T1000 (cell line): Measurements from ENCODE around the gene VAV3.

Experiments
- DNase-seq: peaks from one replicate; lab custom pipeline; 2025; ENCODE audit warnings: mixed read lengths; lab: John Stamatoyannopoulos, UW

Gene VAV3

DNA sequence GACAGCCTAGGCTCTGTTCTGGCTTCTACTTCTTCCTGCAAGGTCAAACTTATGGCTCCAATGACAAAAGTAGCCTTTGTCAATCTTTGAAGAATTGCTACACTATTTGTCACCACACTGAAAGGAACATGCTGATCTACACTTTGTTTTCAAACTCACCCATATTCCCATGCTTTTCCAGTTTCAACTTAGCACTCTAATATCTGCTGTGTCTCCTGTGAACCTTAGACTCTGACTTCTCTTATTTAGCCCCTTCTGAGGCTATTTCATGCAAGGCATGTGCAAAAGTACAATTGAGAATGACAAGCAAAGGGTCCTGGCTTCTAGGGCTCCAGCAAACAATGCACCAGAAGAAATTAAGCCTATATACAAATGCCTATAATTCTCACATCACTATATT, 374.9 kb downstream of the VAV3 start:
- DNase-seq = no peak

DNA sequence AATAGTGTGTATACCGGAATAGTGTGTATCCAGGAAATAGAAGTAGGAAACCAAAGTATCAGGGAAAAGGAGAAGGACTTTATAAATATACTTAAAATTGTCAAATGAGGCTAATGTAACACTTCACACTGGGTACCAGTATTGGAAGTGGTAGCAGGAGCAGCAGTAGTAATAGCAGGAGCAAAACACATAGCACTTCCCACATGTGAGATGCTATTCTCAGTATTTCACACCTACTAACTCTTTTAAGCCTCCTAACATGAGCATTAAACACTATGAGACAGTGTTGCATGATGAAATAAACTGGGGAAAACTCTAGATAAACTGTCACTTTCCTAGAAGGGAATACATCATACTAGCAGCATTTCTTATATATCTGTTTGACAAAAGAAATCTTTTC, 376.7 kb downstream of the VAV3 start:
- no peak for DNase-seq

DNA sequence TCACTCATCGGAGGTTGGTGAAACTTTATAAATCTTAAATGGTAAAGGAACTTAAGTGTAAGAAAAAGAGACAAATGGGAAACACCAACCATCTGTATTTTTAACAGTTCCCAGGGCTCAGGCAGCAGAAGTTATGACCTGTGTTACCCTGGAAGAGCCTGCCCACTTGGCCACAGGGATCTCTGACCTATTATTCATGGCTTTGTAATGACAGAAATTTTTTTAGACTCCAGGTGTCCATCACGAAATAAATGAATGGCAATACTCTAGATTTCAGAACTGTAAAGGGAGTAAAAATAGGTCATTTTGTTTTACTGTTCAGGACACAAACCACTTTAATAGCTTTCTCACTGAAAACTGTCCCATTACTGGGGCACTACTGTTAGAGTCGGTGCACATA, 389.8 kb downstream of the VAV3 start:
- no peak for DNase-seq

DNA sequence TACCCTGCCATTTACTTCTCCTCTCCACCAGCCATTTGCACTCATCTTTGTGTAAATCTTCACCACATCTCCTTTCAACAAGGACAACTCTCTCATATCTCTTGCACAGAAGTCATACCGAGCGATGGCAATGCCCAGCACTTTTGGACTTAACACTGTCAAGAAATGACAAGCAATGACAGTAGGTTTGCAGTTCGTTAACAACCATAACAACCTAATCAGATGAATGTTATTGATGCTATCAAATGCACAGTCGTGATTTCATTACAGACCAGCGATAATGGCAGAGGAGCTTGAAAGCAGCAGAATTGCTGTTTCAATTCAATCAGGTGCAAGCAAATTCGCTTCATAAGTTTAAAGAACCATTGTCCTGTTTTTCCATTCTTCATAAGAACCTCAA, 390.9 kb downstream of the VAV3 start:
- no peak for DNase-seq

DNA sequence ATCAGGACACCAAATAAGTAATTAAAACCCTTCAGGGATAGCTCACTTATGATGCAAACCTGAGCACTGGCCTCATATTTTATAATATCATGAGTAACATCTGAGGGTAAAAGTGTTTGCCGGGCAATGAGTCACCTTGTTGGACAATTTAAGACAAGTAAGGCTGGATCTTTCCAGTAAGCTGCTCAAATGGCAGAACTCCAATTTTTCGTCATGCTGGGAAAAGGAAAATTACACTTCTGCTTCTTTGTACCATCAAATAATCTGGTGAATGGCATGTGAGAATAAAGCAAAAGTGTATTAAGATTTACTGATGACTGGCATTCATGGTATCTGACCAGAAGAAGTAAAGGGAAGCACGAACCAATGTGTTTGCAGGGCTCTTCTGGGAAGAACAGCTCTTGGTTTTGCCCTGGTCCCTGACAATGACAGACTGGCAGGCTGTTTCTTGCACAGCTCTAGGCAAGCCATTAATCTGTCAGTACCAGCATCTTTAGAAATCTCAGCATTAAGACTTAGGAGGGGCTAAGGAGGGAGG, 392.2 kb downstream of the VAV3 start:
- DNase-seq = peak; percentile 24

DNA sequence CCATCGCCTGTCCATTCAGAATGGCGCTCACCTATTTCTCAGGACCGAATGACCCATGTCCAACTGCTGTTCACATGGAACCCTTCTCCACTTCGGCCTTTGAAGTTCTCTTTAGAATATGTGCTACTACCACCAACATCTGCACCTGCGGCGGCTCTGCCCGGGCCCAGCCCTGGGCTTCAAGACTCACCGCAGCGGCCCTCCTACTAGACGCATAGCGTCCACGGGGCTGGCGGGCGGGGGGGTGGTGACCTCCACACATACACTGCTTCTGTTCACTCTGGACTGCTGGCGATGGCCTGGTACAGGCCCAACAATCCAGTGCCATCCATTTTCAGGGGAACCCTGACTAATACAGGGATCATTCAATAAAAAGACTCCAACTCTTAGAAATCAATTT, 394.2 kb downstream of the VAV3 start:
- no peak for DNase-seq

DNA sequence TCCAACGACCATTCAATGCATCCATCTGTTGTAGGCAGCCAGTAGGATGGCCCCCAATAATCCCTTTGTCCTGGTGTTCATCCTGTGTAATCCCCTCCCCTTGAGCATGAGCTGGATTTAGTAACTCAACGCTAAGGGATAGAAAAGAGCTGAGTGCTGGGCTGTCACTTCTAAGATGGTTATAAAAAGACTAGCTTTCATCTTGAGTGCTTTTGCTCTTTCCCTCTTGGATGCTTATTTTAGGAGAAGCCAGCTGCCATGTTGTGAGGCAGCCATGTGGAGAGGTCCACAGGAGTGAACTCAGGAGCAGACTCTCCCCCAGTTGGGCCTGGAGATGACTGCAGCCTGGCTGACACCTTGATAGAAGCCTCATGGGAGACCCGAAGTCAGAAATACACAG, 401.5 kb downstream of the VAV3 start:
- no peak for DNase-seq

DNA sequence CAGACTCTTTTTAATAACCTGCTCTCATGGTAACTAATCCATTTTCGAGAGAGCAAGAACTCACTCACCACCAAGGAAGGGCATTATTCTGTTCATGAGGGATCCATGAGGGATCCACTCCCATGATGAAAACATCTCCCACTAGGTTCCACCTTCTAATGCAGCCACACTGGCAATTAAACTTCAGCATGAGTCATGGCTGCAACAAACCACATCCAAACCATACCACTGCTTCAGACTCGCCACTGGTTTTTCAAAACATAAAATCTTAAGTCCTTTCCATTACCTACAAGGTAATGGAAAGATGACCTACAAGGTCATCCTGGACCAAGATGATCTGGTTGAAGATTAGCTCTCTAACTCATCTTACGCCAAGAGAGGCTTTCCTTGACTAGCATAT, 405.1 kb downstream of the VAV3 start:
- no peak for DNase-seq

DNA sequence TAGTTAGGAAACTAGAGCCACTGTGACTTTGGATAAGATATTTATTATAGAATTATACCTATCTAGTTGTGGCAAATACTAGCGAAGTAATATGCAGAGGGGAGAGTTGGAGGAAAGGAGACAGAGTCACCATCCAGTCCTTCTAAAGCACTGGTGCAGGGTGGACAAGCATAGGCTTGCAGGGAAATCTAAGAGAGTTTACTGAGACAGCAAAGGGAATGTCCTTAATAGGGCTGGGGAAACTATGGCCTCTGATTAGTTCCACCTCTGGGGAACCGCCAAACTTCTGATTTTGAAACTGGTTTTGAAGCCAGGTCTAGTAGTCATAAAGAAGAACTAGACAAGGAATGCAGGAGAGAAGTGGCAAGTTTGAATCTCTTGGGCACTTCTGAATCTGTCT, 407.9 kb downstream of the VAV3 start:
- DNase-seq = no peak

DNA sequence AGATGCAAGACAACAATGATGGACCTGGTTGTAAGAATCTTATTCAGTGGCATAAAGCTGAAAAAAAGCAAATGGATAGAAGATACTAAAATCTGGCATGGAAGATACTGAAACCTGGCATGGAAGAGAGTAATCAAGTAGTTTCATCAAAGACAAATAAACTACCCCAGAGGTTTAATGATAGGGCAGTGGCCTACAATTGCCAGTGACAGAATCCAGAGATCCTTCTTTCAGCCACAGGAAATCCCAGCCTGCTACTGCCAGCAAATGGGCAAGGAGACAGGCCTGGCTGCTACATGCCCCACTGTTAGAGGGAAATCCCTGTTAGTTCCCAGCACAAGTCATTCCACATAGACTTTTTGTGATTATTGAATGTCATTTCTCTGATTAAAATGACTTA, 409.4 kb downstream of the VAV3 start:
- no peak for DNase-seq

DNA sequence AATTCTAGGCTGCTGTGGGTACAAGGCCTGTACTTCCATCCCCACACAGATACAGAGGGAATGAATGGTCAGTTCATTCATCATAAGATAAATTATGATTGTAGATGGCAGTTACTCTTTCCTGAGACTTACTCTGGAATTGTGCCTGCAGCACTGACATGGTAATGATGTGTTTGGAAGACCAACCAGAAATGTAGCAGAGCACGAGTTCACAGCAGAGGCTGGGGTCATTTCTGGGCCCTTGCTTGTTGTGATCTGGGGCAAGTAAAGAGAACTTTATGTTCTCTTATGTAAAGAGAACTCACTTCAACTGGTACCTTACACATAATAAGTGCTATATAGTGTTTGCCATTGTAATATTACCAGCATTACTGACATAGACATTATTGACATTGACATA, 412.2 kb downstream of the VAV3 start:
- no peak for DNase-seq

DNA sequence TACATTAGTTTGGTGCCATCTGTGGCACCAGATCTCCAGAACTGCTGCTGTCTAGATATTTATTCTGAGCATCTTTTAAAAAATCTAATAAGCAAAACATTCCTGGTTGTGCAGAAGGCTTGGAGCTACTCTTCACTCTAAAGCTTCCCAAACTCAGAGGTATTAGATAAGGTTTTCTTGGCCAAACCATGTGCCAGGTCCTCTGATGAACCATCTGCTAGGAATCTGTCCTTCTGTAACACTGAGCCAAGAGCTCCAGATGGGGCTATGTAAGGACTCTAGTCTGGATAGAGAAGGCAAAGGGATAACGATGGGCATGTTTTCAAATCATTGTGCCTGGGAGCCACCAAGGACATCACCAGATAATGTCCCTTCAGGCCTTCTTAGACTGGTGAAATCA, 413.5 kb downstream of the VAV3 start:
- DNase-seq = no peak

DNA sequence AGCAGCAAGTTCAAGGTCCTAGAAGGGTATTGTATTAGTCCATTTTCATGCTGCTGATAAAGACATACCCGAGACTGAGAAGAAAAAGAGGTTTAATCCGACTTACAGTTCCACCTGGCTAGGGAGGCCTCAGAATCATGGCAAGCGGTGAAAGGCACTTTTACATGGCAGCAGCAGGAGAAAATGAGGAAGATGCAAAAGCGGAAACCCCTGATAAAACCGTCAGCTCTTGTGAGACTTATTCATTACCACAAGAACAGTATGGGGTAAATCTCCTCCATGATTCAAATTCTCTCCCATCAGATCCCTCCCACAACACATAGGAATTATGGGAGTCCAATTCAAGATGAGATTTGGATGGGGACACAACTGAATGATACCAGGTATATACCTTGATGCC, 414.6 kb downstream of the VAV3 start:
- no peak for DNase-seq

DNA sequence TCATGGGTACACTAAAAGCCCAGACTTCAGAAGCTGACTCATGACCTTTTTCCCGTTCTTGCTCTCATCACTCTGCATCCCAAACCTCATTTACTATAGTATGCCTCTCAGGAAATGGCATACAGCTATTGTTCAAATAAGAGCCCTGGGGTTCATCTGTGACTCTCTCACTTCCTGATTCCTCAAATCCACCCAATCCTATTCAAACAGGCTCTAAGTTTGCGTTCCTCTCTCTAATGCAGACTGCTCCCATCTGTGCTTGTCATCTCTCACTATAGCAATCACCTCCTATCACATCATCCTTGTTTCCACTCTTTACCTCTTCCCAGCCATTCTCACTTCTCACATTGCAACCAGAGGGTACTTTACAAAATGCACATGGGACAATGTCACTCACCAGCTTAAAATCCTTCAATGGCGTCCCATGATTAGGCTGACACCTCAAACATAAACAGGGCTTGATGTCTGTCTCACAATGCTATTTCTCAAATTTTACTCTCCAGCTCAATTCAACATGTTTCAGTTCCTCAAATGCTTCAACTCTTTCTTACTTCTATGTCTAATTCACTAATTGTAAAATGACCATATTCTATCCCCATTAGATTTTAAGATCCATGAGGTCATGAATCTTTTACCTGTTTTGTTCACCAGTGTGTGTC, 415.7 kb downstream of the VAV3 start:
- DNase-seq = no peak

DNA sequence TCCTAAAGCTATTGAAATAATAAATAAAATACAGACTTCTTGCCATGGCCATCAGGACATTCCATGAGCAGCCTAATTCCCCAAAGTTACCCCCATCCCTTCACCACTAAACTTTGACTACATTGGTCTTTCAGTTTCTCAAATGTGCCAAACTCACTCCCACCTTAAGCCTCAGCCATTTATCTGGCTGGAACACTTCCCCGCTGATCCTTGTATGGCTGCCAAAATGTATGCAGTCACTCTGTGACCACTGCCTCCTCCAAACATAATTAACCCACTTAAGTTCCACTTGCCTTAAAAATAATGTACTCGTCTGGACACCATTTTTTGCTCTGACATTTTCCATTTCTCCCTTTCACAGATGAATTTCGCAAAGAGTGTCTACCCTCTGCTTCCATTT, 416.7 kb downstream of the VAV3 start:
- no peak for DNase-seq

DNA sequence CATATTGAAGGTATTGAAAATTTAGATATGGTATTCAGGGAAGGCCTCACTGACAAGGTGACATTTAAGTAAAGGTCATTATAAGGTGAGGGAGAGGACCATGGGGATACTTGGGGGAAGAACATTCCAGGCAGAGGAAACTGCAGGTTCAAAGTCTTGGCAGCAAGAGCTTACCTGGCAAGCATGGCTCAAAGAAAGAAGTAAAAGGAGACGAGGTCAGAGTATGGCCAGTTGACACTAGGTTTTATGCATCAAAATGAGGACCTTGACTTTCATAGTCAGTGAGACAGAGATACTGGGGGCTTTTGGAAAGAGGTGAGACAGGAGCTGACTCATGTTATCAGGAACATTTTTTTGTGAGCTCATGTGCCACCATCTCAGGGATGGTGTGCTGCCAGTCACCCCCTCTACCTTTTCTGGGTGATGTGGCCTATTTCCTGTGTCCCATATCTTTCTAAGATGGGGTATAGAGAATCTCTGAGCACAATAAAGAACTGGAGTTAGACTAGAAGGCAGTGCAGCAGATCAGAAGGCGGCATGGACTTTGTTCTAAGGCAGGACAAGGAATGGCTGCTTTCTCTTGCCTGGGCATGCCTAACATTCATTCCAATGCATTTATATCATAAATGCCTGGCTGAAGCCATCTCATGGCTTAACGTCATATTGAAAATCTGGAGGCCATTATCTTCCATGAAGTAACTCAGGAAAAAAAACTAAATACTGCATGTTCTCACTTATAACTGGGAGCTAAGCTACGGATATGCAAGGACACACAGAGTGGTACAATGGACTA, 417.4 kb downstream of the VAV3 start:
- no peak for DNase-seq

DNA sequence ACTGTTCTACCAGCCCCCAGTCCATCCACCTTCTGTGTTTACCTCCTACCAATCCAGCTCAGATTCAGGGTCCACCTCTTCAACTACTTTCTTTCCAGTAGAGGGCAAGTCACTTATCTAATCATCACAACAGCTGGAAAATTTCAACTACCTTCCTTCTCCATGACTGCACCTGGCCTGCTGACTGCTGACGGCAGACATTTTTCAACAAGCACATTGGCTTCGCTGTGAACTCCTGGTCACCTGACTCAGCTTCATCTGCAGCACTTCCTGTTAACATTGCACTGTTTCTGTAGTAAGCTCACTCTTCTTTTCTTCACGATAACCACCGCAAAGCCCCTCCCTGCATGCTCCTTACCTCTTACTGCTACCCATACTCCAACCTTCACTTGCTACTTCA, 418.4 kb downstream of the VAV3 start:
- no peak for DNase-seq

DNA sequence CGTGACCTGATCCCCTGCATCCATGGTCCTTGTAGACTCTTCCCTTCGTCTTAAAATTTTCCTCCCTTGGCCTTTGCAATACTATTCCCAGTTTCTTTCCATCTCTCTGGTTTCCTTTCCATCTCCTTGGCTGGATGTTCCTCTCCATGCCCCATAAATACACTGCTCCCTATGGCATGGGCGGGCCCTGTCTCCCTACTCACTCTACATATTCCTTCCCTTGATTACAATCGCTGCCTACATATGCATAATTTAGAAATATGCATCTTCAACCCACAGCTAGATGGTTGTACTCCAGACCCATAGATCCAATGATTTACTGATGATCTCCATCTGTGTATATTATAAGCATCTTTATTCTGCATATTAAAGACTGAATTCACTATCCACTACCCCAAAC, 419.1 kb downstream of the VAV3 start:
- DNase-seq = no peak

DNA sequence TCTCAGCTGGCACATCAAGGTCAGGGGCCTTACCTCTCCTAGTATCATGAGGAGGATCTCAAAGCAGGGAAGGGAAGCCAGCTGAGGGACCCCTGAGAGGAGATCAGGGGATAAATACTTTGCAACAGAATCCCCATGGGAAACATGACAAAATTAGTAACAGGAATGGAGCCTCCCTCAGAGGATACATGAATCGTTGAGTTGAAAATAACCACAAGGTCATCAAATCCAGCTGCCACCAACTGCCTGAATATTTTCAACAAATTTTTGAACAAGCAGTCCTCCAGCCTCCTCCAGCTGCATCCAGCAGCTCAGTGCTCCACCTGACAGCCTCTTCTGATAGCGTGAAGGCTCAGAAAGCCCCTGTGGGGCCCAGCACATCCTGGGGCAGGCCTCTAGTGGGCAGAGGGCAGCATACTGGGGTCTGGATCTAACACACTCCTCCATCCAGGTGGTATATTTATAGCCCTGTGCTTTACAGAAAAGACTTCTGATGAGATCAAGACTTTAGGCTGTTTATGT, 419.9 kb downstream of the VAV3 start:
- no peak for DNase-seq

DNA sequence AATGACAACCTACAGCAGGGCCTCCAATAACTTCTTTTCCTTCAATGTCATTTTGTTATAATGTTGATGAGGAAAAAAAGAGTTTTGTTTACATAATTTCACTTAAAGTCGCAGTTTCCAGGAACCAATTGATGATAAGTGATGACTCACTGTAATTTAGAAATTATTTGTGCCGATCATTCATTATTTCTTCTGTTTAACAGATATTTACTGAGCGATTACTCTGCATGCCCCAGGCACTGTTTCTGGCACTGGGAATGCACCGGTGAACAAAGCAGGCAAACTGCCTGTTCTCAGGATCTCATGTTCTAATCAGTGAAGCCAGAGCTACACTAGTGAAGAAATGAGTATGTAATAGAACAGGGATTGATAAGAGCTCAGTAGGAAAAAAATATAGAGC, 420.7 kb downstream of the VAV3 start:
- DNase-seq = no peak

DNA sequence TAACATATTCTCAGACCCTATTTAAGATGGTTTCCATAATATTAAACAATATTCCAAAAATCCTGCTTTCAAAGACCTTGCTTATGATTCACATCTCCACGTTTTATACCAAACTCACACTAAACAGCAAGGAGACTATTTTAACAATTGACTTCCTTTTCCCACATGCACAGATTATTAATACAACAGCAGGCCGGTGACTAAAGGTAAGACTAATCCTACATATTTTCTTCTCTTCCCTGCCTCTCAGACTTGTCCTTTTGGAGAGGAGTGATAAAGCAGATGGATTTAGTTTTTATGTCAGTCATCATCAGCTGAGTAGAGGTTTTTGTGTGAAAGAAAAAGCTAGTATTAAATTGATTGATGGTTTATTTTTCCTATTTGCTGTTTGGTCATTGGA, 423.6 kb downstream of the VAV3 start:
- DNase-seq = no peak

DNA sequence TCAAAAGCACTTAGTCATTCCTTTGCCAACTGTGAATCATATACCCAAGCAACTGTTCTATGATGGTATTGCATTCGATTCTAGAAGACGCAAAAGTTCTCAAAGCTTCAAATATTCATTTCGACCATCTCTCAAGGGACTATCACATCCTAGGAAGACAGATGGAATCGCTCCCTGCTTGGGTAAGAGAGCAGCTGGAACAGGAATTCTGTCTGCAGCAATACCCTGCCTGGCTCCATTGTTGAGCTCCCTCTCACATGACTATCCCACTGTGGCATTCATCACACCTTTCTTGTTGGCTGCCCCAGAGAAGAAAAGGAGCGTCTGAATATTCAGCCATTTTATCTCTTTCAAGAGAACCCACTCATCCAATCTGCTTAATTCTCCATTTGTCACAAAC, 426.5 kb downstream of the VAV3 start:
- DNase-seq = no peak

DNA sequence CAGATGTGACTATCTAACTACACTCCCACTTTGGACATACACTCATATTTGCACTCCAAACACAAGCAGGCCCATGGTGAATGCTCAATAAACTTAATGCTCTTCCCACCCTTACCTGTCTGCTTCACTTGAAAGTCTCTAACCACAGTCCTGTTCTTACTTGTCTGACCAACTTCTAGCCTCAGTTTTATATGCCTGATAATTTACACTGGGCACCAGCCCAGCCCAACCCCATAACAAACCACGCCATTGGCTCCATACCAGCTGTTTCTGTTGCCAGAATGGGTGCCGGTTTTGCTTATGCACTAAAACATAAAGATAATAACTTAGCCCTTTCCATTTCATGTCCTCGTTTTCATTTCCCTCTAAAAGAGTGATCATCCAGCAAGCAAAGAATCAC, 428.7 kb downstream of the VAV3 start:
- DNase-seq = no peak
